GM12892 (cell line): Measurements from ENCODE around the gene UGT1A6.
"Not testable (repeated sequence)": the region's sequence is repeated elsewhere in the genome, so short reads cannot be mapped to it uniquely, and the experiment has no call there.

Experiments used
- POLR2A ChIP-seq: IDR thresholded peaks from 2 replicates; pipeline ENCODE4 v1.6.1; 2011; ENCODE audit warnings: low read depth, low read length, control low read depth
- POLR2AphosphoS5 ChIP-seq: IDR thresholded peaks from 2 replicates; pipeline ENCODE4 v1.6.1; 2011; ENCODE audit warnings: low read depth, low read length, control low read depth
- TAF1 ChIP-seq: IDR thresholded peaks from 2 replicates; pipeline ENCODE4 v1.6.1; 2011; ENCODE audit warnings: low read depth, mild to moderate bottlenecking, control low read depth, low read length, borderline replicate concordance

GRCh38 chr2:233751212-233752009, 58.7 kb downstream of the UGT1A6 start:
- not testable (repeated sequence) for TF ChIP-seq POLR2AphosphoS5, POLR2A, TAF1
